HepG2 (cell line): Measurements from ENCODE around the gene SLC4A2. TPM values are rescaled to one million over a fixed set of nuclear protein-coding genes. Genes with fewer than 3 reads are reported as not detected.

Experiments used
- AHR ChIP-seq: IDR thresholded peaks from 2 replicates; pipeline ENCODE4 v1.6.1; 2018; ENCODE audit warnings: missing genetic modification reagents, missing compliant biosample characterization
- BCLAF1 ChIP-seq: fragments of 450-650 bp; IDR thresholded peaks from 2 replicates; pipeline ENCODE4 v1.6.1; 2017; ENCODE audit warnings: mild to moderate bottlenecking
- ESRRA ChIP-seq: sonication (generic); formaldehyde crosslinking; IDR thresholded peaks from 2 replicates; pipeline ENCODE4 v1.5.1; 2020; ENCODE audit warnings: mild to moderate bottlenecking, low read depth, missing genetic modification reagents
- FOXO4 ChIP-seq: sonication (generic); formaldehyde crosslinking; conservative IDR thresholded peaks from 2 replicates; pipeline ENCODE4 v1.8.1; 2023; ENCODE audit warnings: missing genetic modification reagents
- HOXA5 ChIP-seq: sonication (generic); formaldehyde crosslinking; IDR thresholded peaks from 2 replicates; pipeline ENCODE4 v1.4.0; 2020; ENCODE audit warnings: missing genetic modification reagents
- KDM2A ChIP-seq: sonication (generic); formaldehyde crosslinking; IDR thresholded peaks from 2 replicates; pipeline ENCODE4 v1.4.0; 2020; ENCODE audit warnings: low read depth, missing genetic modification reagents, borderline replicate concordance
- MED1 ChIP-seq: sonication (generic); formaldehyde crosslinking; IDR thresholded peaks from 2 replicates; pipeline ENCODE4 v1.4.0; 2020; ENCODE audit warnings: missing genetic modification reagents
- NPAS2 ChIP-seq: sonication (generic); formaldehyde crosslinking; IDR thresholded peaks from 2 replicates; pipeline ENCODE4 v1.8.0; 2022; ENCODE audit warnings: mild to moderate bottlenecking, missing genetic modification reagents, borderline replicate concordance
- NR1H2 ChIP-seq: sonication (generic); formaldehyde crosslinking; IDR thresholded peaks from 2 replicates; pipeline ENCODE4 v1.8.1; 2022; ENCODE audit warnings: low read depth, missing genetic modification reagents, borderline replicate concordance
- NR2F1 ChIP-seq, 2 experiments: fragments of 450-650 bp in 1 of 2; formaldehyde crosslinking in 1 of 2; IDR thresholded peaks; 2 replicates each; pipeline versions ENCODE4 v1.5.0 to v1.6.1; 2016 to 2020; ENCODE audit warnings: mild to moderate bottlenecking in 1 of 2, missing compliant biosample characterization in 1 of 2, missing genetic modification reagents in 1 of 2, moderate library complexity in 1 of 2
- NR3C1 ChIP-seq: sonication (generic); formaldehyde crosslinking; IDR thresholded peaks from 2 replicates; pipeline ENCODE4 v1.4.0; 2020; ENCODE audit warnings: missing genetic modification reagents
- SP1 ChIP-seq, 2 experiments: fragments of 450-650 bp in 1 of 2; sonication (generic) in 1 of 2; formaldehyde crosslinking in 1 of 2; IDR thresholded peaks; 2 replicates each; pipeline versions ENCODE4 v1.4.0 to v1.6.1; 2016 to 2020; ENCODE audit warnings: missing genetic modification reagents in 1 of 2
- STAT5B ChIP-seq: sonication (generic); formaldehyde crosslinking; IDR thresholded peaks from 2 replicates; pipeline ENCODE4 v1.4.0; 2020; ENCODE audit warnings: missing genetic modification reagents
- ZBTB38 ChIP-seq: sonication (generic); formaldehyde crosslinking; IDR thresholded peaks from 2 replicates; pipeline ENCODE4 v1.5.1; 2020; ENCODE audit warnings: mild to moderate bottlenecking, missing genetic modification reagents
- ZFP36 ChIP-seq: fragments of 150-350 bp; IDR thresholded peaks from 2 replicates; pipeline ENCODE4 v1.6.1; 2018; ENCODE audit warnings: borderline replicate concordance, low read length, low read depth; ENCODE audit not compliant: partially characterized antibody
- ZFP91 ChIP-seq: sonication (generic); formaldehyde crosslinking; IDR thresholded peaks from 2 replicates; pipeline ENCODE4 v1.9.0; 2022; ENCODE audit warnings: missing genetic modification reagents, mild to moderate bottlenecking, borderline replicate concordance
- ZKSCAN1 ChIP-seq: fragments of 150-350 bp; IDR thresholded peaks from 2 replicates; pipeline ENCODE4 v1.6.1; 2014; ENCODE audit warnings: low read length
- ZNF20 ChIP-seq: sonication (generic); formaldehyde crosslinking; IDR thresholded peaks from 2 replicates; pipeline ENCODE4 v1.4.0; 2020; ENCODE audit warnings: mild to moderate bottlenecking, moderate library complexity, missing genetic modification reagents
- ZNF326 ChIP-seq: sonication (generic); formaldehyde crosslinking; IDR thresholded peaks from 2 replicates; pipeline ENCODE4 v1.4.0; 2020; ENCODE audit warnings: missing genetic modification reagents, borderline replicate concordance
- ZNF432 ChIP-seq: sonication (generic); formaldehyde crosslinking; IDR thresholded peaks from 2 replicates; pipeline ENCODE4 v1.5.0; 2020; ENCODE audit warnings: missing genetic modification reagents, mild to moderate bottlenecking, borderline replicate concordance
- ZNF567 ChIP-seq: sonication (generic); formaldehyde crosslinking; IDR thresholded peaks from 2 replicates; pipeline ENCODE4 v1.8.1; 2023; ENCODE audit warnings: mild to moderate bottlenecking, missing genetic modification reagents, borderline replicate concordance
- ZNF614 ChIP-seq: IDR thresholded peaks from 2 replicates; pipeline ENCODE4 v1.6.1; 2018; ENCODE audit warnings: missing biosample characterization, missing genetic modification reagents, inconsistent platforms, borderline replicate concordance
- ZNF644 ChIP-seq: IDR thresholded peaks from 2 replicates; pipeline ENCODE4 v1.6.1; 2016; ENCODE audit warnings: low read depth
- ZNF777 ChIP-seq: sonication (generic); formaldehyde crosslinking; IDR thresholded peaks from 2 replicates; pipeline ENCODE4 v1.4.0; 2020; ENCODE audit warnings: missing genetic modification reagents
- ZSCAN30 ChIP-seq: sonication (generic); formaldehyde crosslinking; IDR thresholded peaks from 2 replicates; pipeline ENCODE4 v1.5.0; 2020; ENCODE audit warnings: mild to moderate bottlenecking, missing genetic modification reagents
- polyA plus RNA-seq, 8 experiments: library from polyadenylated mRNA; depleted of rRNA in 3 of 8; stranded (reverse) in 7 of 8; unstranded in 1 of 8; fragments of >200 nt; fragmentation: Illumina TruSeq in 4 of 8; extraction: Trizol in 4 of 8; gene quantifications; 2 replicates each; pipeline versions ENCODE4 v1.2.1 to v1.2.3, GENCODE V29; 2011 to 2016; ENCODE audit warnings: low read depth in 4 of 8, missing spikeins in 1 of 8, mixed read lengths in 1 of 8; ENCODE audit not compliant: insufficient read depth in 1 of 8
- total RNA-seq, 5 experiments: library from RNA; depleted of rRNA; stranded (reverse); fragments of >200 nt; fragmentation: Illumina TruSeq; extraction: Trizol; gene quantifications; 2 replicates each; pipeline ENCODE4 v1.2.3, GENCODE V29; 2016; ENCODE audit warnings: low read depth in 1 of 5

SLC4A2 gene
- total and polyA plus RNA-seq, 2 of the 13 experiments (the other 11 are each of a cell fraction or from before 2014, with no cell fraction given), result 51.9 to 73.4 TPM

- TF ChIP-seq NR3C1 (CRISPR knock-in tag) (no peak), FOXO4 (CRISPR knock-in tag) (no peak), ZBTB38 (CRISPR knock-in tag) (no peak), NPAS2 (CRISPR knock-in tag) (no peak), SP1 (IDR thresholded peaks at IDR 0.05) (no peak), SP1 (CRISPR knock-in tag; IDR thresholded peaks at IDR 0.05) (peak; percentile 54; the same call in 1 of the 2 replicates), STAT5B (no peak), ZKSCAN1 (no peak), ZNF326 (no peak), ZNF432 (CRISPR knock-in tag) (no peak), MED1 (peak; percentile 64), ZNF20 (no peak), ZSCAN30 (no peak), ZNF614 (peak; percentile 34; the same call in 1 of the 2 replicates), ZFP36 (no peak), AHR (no peak), ESRRA (no peak), ZNF644 (CRISPR knock-in tag) (no peak), HOXA5 (CRISPR knock-in tag) (peak; percentile 92), ZNF777 (CRISPR knock-in tag) (peak; percentile 77), ZFP91 (peak; percentile 41; the same call in 1 of the 2 replicates), BCLAF1 (no peak), NR2F1 (CRISPR knock-in tag; IDR thresholded peaks at IDR 0.05) (no peak), NR1H2 (CRISPR knock-in tag) (no peak), ZNF567 (CRISPR knock-in tag) (0 out of 2 replicates have a peak, but pooled peaks have one; percentile 23), KDM2A (peak; percentile 57; the same call in 1 of the 2 replicates)
These were observed 1.2 kb upstream of the SLC4A2 start (continued) for GRCh38 chr7:151057989-151058780.
